Measurements from ENCODE around the gene CTNNB1. TPM values are rescaled to one million over a fixed set of nuclear protein-coding genes. Genes with fewer than 3 reads are reported as not detected.

CTNNB1 gene
- polyA plus RNA-seq, 1 donor (not counting 4 experiments of a cell fraction or from before 2014, with no cell fraction given) = 644 TPM

DNA sequence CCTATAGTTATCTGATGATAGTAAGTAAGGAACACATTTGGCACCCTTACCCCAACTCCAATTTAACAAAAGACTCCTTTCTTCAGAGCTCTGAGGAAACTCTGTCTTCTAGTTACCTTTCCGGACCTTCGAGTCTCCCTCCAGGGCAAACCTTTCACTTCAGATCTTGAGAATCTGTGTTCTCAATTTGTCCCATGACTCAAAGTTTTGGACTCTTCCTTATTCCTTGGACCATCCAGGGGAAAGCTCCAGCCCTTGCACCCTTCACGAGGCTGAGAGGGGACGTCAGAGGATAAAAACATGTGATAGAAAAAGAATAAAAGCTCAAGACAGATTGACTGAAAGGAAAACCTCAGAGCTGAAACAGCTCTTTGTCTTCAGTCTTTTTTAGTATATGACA lies 76.9 kb downstream of the CTNNB1 start:
- DNase-seq (ENCODE audit: low read depth, low spot score) = no peak
- Histone ChIP-seq H3K27me3 (ENCODE audit: control insufficient read depth, extremely low read depth, insufficient read depth, low read length) (no peaks in the 10 kb centered on the region), H3K9ac (ENCODE audit: control insufficient read depth, extremely low read depth, insufficient read depth, low read length) (no peak overlapping the region), H3K79me2 (ENCODE audit: control insufficient read depth, insufficient read depth, low read length) (no peaks in the 10 kb centered on the region), H3K27ac (ENCODE audit: control insufficient read depth, insufficient read depth, low read length) (no peak overlapping the region), H3K36me3 (ENCODE audit: control insufficient read depth in 2 of 2, extremely low read depth in 1 of 2, insufficient read depth in 2 of 2, low read length in 2 of 2) (no peaks in the 10 kb centered on the region), H3K9me1 (ENCODE audit: control insufficient read depth, extremely low read depth, insufficient read depth, low read length) (no peaks in the 10 kb centered on the region), H3K4me1 (ENCODE audit: control insufficient read depth, extremely low read depth, insufficient read depth, low read length) (no peaks in the 10 kb centered on the region), H2AFZ (ENCODE audit: control insufficient read depth, low read length) (no peak overlapping the region), H3K4me2 (ENCODE audit: control insufficient read depth, extremely low read depth, insufficient read depth, low read depth, low read length) (no peak overlapping the region), H3K9me3 (ENCODE audit: control insufficient read depth, low read depth, low read length) (no peaks in the 10 kb centered on the region), H4K20me1 (ENCODE audit: control insufficient read depth, extremely low read depth, insufficient read depth, low read length) (no peaks in the 10 kb centered on the region), H3K4me3 (ENCODE audit: control insufficient read depth in 2 of 3, extremely low read depth in 1 of 3, insufficient read depth in 2 of 3, low read depth in 1 of 3, low read length in 3 of 3) (no peak overlapping the region)
- TF ChIP-seq EZH2 (IDR thresholded peaks at IDR 0.05; ENCODE audit: low read length) = no peak
- TF ChIP-seq, protein P1, sequence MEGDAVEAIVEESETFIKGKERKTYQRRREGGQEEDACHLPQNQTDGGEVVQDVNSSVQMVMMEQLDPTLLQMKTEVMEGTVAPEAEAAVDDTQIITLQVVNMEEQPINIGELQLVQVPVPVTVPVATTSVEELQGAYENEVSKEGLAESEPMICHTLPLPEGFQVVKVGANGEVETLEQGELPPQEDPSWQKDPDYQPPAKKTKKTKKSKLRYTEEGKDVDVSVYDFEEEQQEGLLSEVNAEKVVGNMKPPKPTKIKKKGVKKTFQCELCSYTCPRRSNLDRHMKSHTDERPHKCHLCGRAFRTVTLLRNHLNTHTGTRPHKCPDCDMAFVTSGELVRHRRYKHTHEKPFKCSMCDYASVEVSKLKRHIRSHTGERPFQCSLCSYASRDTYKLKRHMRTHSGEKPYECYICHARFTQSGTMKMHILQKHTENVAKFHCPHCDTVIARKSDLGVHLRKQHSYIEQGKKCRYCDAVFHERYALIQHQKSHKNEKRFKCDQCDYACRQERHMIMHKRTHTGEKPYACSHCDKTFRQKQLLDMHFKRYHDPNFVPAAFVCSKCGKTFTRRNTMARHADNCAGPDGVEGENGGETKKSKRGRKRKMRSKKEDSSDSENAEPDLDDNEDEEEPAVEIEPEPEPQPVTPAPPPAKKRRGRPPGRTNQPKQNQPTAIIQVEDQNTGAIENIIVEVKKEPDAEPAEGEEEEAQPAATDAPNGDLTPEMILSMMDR (optimal IDR thresholded peaks at IDR 0.05 in 1 of 3, IDR thresholded peaks at IDR 0.05 in 1 of 3, conservative IDR thresholded peaks at IDR 0.05 in 1 of 3; ENCODE audit: extremely low read depth in 1 of 3, insufficient read depth in 2 of 3, low read length in 3 of 3) = no peak
- dilution Hi-C loops (cut with MboI; ENCODE audit: extremely low pct_ligation_motif_present, low sequenced_read_pairs) = no loop called here
- no peak for FAIRE-seq

DNA sequence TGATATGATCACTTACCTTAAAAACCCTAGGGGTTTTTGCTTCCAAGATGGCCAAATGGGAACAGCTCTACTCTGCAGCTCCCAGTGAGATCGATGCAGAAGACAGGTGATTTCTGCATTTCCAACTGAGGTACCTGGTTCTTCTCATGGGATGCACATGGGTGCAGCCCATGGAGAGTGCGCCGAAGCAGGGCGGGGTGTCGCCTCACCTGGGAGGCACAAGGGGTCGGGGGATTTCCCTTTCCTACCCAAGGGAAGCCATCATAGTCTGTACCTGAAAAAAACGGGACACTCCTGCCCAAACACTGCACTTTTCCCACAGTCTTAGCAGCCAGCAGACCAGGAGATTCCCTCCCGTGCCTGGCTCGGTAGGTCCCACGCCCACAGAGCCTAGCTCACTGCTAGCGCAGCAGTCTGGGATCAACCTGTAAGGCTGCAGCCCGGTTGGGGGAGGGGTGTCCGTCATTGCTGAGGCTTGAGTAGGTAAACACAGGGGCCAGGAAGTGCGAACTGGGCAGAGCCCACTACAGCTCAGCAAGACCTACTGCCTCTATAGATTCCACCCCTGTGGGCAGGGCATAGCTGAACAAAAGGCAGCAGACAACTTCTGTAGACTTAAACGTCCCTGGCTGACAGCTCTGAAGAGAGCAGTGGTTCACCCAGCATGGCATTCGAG lies 78.6 kb downstream of the CTNNB1 start:
- Histone ChIP-seq H3K9ac (ENCODE audit: control insufficient read depth, extremely low read depth, insufficient read depth, low read length) (no peak overlapping the region), H3K4me1 (ENCODE audit: control insufficient read depth, extremely low read depth, insufficient read depth, low read length) (no peaks in the 10 kb centered on the region), H3K4me3 (ENCODE audit: control insufficient read depth in 2 of 3, extremely low read depth in 1 of 3, insufficient read depth in 2 of 3, low read depth in 1 of 3, low read length in 3 of 3) (no peak overlapping the region), H3K36me3 (ENCODE audit: control insufficient read depth in 2 of 2, extremely low read depth in 1 of 2, insufficient read depth in 2 of 2, low read length in 2 of 2) (no peaks in the 10 kb centered on the region), H3K9me3 (ENCODE audit: control insufficient read depth, low read depth, low read length) (no peaks in the 10 kb centered on the region), H3K4me2 (ENCODE audit: control insufficient read depth, extremely low read depth, insufficient read depth, low read depth, low read length) (no peak overlapping the region), H3K27me3 (ENCODE audit: control insufficient read depth, extremely low read depth, insufficient read depth, low read length) (no peaks in the 10 kb centered on the region), H3K79me2 (ENCODE audit: control insufficient read depth, insufficient read depth, low read length) (no peaks in the 10 kb centered on the region), H2AFZ (ENCODE audit: control insufficient read depth, low read length) (no peak overlapping the region), H4K20me1 (ENCODE audit: control insufficient read depth, extremely low read depth, insufficient read depth, low read length) (no peaks in the 10 kb centered on the region), H3K27ac (ENCODE audit: control insufficient read depth, insufficient read depth, low read length) (no peak overlapping the region), H3K9me1 (ENCODE audit: control insufficient read depth, extremely low read depth, insufficient read depth, low read length) (no peaks in the 10 kb centered on the region)
- no peak for FAIRE-seq
- TF ChIP-seq, protein P1 (optimal IDR thresholded peaks at IDR 0.05 in 1 of 3, IDR thresholded peaks at IDR 0.05 in 1 of 3, conservative IDR thresholded peaks at IDR 0.05 in 1 of 3; ENCODE audit: extremely low read depth in 1 of 3, insufficient read depth in 2 of 3, low read length in 3 of 3) = no peak
- no peak for DNase-seq (ENCODE audit: low read depth, low spot score)
- dilution Hi-C loops (cut with MboI; ENCODE audit: extremely low pct_ligation_motif_present, low sequenced_read_pairs) = no loop called here

Data from keratinocyte (primary cell).